ENCODE measurements around the gene TCEA2.
A peak's percentile ranks its signal among the peaks of the same experiment; 100 is the strongest.

Gene TCEA2

DNA sequence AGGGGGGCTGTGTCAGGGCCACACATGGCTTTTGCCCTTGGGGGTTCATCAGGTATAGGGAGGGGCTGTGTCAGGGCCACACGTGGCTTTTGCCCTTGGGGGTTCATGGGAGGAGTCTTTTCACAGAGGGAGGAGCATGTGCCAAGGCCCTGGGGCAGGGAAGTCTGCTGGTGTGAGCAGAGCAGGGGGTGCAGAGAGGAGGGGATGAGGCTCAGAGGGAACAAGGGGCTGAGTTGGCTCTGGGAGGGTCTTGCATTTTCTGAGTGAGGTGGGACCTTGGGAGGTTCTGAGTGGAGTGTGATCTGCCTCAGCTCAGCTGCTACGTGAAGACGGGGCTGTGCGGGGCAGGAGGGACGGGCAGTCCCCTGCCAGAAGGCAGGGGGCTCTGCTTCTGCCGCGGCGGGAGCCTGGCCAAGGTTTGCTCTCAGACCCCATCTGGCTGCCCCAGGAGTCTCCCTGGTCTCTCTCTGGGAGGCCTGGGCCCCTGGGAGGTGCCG lies 7.6 kb upstream of the TCEA2 start:
- DNase-seq (ENCODE audit: low read depth in 2 of 2) = no peak
- H3K4me3 ChIP-seq (replicated peaks in 1 of 2; ENCODE audit: low read depth in 2 of 2, low read length in 2 of 2) = no peak overlapping the region
- TF ChIP-seq, protein P1, sequence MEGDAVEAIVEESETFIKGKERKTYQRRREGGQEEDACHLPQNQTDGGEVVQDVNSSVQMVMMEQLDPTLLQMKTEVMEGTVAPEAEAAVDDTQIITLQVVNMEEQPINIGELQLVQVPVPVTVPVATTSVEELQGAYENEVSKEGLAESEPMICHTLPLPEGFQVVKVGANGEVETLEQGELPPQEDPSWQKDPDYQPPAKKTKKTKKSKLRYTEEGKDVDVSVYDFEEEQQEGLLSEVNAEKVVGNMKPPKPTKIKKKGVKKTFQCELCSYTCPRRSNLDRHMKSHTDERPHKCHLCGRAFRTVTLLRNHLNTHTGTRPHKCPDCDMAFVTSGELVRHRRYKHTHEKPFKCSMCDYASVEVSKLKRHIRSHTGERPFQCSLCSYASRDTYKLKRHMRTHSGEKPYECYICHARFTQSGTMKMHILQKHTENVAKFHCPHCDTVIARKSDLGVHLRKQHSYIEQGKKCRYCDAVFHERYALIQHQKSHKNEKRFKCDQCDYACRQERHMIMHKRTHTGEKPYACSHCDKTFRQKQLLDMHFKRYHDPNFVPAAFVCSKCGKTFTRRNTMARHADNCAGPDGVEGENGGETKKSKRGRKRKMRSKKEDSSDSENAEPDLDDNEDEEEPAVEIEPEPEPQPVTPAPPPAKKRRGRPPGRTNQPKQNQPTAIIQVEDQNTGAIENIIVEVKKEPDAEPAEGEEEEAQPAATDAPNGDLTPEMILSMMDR (IDR thresholded peaks at IDR 0.05; ENCODE audit: low read depth, low read length) = no peak

DNA sequence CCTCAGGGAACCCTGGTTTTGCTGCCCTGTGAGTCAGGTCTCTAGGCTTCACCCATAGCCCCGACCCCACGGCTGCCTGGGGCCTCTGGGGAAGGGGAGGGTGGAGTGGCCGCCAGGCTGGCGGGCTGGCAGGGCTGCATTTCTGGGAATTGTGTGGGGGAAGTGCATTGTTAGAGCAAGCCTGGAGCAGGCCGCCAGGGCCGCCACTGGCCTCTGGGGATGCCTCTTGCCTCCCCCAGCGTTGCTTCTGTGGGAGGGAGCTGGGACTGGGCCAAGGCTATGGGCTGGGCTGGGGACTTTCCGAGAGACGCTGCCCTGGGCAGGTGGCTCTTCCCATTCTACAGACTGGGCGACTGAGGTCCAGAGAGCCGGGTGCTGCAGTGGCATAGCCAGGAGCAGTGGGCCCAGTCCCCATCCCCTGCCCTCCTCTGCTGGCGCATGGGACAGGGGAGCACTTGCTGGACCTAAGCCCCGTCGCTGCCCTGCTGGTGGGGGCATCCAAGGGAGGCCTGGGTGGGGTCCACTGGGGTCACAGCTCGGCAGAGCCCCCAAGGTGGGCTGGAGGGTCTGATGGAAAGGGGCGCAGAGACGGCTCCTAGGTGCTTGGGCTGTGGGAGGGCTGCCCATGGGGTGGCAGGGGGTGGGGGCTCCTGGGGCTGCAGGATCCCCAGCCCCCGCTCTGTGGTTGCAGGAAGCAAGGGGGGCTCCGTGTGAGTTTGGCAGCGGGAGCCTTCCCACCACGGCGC lies 6.9 kb upstream of the TCEA2 start:
- no peak overlapping the region for H3K4me3 ChIP-seq (replicated peaks in 1 of 2; ENCODE audit: low read depth in 2 of 2, low read length in 2 of 2)
- peak; percentile 58 to 84 for DNase-seq (ENCODE audit: low read depth in 2 of 2)
- TF ChIP-seq, protein P1 (IDR thresholded peaks at IDR 0.05; ENCODE audit: low read depth, low read length) = no peak

DNA sequence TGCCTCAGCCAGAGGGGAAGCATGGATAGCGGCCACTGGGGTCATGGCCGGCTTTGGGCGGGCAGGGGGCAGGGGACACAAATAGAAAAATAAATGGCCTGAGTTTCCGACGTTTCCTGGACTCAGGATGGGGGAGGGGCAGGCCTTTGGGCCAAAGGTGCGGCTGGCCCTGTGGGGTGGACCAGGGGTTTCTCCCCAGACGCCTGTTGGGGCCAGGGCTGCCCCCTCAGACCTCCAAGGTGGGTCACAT lies 6.4 kb upstream of the TCEA2 start:
- H3K4me3 ChIP-seq (replicated peaks in 1 of 2; ENCODE audit: low read depth in 2 of 2, low read length in 2 of 2) = no peak overlapping the region
- TF ChIP-seq, protein P1 (IDR thresholded peaks at IDR 0.05; ENCODE audit: low read depth, low read length) = no peak

DNA sequence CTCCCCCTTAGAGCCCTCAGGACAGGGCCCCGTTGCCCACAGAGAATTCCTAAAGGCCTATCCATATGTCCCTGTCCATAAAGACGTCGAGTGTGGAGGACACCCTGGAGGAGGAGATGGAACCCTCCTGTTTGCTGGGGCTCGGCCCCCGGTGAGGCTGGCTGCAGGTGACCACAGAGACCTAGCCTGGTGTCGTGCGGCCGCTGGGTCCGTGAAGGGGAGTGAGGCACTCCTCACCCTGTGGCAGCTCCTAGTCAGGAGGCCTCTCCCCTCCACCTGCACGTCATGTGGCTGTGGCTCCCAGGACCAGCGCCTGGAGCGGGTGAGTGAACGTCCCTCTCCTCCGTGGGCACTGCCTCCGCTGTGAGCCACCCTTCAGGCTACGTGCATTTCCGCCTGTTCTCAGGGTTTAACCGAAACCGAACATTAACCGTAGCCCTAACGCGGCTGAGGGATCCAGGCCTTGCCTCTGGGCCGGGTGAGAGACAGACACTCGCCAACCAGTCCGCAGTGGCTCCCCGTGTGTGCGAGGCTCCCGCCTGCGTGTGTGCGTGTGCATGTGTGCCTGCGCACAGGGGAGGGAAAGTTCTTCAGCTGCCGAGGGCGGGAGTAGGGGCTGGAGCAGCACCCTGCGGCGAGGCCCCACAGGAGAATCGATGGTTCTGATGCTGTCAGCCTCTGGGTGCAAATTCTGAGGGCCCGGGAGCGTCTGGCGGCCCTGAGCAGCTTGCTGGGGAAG lies 5.9 kb upstream of the TCEA2 start:
- DNase-seq (ENCODE audit: low read depth in 2 of 2) = no peak
- H3K4me3 ChIP-seq (replicated peaks in 1 of 2; ENCODE audit: low read depth in 2 of 2, low read length in 2 of 2) = no peak overlapping the region

More for the DNA sequence above, 6.4 kb upstream of the TCEA2 start:
- no peak for DNase-seq (ENCODE audit: low read depth in 2 of 2)

DNA sequence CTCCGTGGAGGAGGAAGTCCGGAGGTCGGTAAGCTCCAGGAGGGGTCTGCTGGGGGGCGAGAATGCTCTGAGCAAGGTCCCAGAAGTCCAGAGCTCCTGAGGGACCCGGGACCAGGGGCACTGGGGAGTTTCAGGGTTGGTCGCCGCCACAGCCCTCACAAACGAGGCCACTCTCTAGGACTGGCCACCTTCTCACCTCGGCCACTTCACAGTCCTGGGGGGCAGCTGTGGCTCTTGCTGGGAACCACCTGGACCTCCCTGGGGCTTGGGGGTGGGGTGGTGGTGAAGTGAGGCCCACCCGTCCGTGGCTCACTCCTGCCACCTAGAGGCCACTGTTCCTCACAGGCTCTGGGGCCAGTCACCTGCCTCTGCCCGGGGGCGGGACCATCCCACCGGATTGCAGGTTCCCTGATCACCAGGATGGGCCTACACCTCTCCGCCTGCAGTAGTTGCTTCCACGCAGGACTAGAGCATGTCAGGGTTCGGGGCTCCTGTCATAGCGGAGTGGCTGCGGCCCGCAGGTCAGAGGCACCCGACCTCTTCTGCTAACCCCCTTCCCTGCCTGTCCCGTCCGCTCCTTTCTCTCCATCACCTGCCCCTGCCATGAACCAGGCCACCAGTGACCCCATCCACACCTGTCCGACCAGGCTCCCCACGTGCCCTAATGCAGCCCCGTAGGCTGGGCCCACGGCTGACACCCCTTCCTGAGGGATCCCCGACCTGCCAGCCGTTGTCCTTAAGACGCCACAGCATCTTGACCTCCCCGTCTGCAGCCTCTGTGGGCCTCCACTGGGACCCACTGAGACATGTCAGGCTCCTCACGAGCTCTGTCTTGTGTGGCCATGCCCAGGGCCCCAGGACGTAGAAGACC lies 5.1 kb upstream of the TCEA2 start:
- no peak overlapping the region for H3K4me3 ChIP-seq (replicated peaks in 1 of 2; ENCODE audit: low read depth in 2 of 2, low read length in 2 of 2)
- DNase-seq (ENCODE audit: low read depth in 2 of 2) = peak; percentile 61 to 74
- TF ChIP-seq, protein P1 (IDR thresholded peaks at IDR 0.05; ENCODE audit: low read depth, low read length) = peak; percentile 90

More for the DNA sequence above, 5.9 kb upstream of the TCEA2 start:
- TF ChIP-seq, protein P1 (IDR thresholded peaks at IDR 0.05; ENCODE audit: low read depth, low read length) = no peak

DNA sequence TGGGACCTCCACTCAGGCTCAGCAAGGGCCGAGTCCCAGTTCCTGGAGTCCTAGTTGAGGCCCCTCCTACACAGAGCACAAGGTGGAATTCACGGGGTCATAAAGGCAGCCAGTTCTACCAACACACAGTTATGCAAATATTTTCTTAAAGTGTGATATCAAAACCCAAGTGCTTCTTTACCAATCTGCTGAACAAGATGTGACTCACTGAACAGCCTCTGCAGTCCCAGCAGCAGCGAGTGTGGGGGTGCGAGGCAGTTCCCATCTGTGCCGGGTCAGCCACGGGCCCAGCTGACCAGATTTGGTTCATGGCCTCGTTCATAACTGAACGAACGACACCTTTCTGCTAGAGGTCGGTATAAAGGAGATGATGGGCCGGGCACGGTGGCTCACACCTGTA lies 4.5 kb upstream of the TCEA2 start:
- TF ChIP-seq, protein P1 (IDR thresholded peaks at IDR 0.05; ENCODE audit: low read depth, low read length) = no peak
- no peak overlapping the region for H3K4me3 ChIP-seq (replicated peaks in 1 of 2; ENCODE audit: low read depth in 2 of 2, low read length in 2 of 2)
- peak in 1 of 2 donors; percentile 50 for DNase-seq (ENCODE audit: low read depth in 2 of 2)

Data from cardiac fibroblast (primary cell).